Astrocyte of the cerebellum (primary cell): ENCODE measurements around the gene BMP8B.

Experiments
- DNase-seq: peaks from one replicate; pipeline ENCODE4 v3.0.0-alpha.2; 2011; ENCODE audit warnings: low read depth
- H3K4me3 ChIP-seq: 2 replicates; pipeline ENCODE4 v1.5.1; 2011; ENCODE audit warnings: mild to moderate bottlenecking, low read depth, low read length, moderate library complexity
- in situ Hi-C: cut with HindIII; loops from 2 replicates; pipeline ENCODE4 v1.10.0; 2017; ENCODE audit warnings: low sequenced_read_pairs
- TF ChIP-seq, protein P1 (sequence below): IDR thresholded peaks from 2 replicates; pipeline ENCODE4 v1.5.1; 2012; ENCODE audit warnings: low read length, low read depth, moderate library complexity, mild to moderate bottlenecking; ENCODE audit errors: missing control alignments

BMP8B gene

DNA sequence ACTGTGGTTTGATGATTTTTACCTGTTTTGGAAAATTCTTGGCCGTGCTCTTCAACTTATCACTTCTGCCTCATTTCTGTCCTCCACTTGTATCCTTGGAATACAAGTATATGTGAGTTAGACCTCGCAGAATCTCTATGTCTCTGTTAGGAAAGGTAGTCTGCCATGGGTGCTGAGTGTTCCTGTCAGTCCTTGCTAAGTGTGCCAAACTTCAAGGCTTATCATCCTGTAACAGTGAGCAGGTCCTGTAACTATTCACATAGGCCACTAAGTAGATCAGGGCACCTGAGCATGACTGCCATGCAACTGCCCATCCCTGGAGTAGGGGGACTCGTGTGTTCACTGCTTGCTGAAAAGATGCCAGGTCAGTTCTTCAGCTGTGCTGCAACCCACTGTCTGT lies 24.2 kb upstream of the BMP8B start:
- H3K4me3 ChIP-seq, result no peak overlapping the region
- TF ChIP-seq, protein P1, sequence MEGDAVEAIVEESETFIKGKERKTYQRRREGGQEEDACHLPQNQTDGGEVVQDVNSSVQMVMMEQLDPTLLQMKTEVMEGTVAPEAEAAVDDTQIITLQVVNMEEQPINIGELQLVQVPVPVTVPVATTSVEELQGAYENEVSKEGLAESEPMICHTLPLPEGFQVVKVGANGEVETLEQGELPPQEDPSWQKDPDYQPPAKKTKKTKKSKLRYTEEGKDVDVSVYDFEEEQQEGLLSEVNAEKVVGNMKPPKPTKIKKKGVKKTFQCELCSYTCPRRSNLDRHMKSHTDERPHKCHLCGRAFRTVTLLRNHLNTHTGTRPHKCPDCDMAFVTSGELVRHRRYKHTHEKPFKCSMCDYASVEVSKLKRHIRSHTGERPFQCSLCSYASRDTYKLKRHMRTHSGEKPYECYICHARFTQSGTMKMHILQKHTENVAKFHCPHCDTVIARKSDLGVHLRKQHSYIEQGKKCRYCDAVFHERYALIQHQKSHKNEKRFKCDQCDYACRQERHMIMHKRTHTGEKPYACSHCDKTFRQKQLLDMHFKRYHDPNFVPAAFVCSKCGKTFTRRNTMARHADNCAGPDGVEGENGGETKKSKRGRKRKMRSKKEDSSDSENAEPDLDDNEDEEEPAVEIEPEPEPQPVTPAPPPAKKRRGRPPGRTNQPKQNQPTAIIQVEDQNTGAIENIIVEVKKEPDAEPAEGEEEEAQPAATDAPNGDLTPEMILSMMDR, result no peak
- DNase-seq, result no peak
- in situ Hi-C loops, result no loop called here

- H3K4me3 ChIP-seq, result no peak overlapping the region
- in situ Hi-C loops, result loop anchor here (10.0 kb wide), 1 partner anchor 74 kb away; the partner anchor contains the start of gene PPIE
Measured at GRCh38 chr1:39808784-39809517, 20.3 kb upstream of the BMP8B start.

GRCh38 chr1:39805385-39805784 lies 16.7 kb upstream of the BMP8B start:
- H3K4me3 ChIP-seq, result no peak overlapping the region
- TF ChIP-seq, protein P1, result no peak
- in situ Hi-C loops, result loop anchor here (10.0 kb wide), 1 partner anchor 71 kb away; the partner anchor contains the start of gene PPIE
- no peak for DNase-seq

More at GRCh38 chr1:39808784-39809517, 20.3 kb upstream of the BMP8B start:
- DNase-seq, result no peak
- TF ChIP-seq, protein P1, result no peak

GRCh38 chr1:39802496-39803260 lies 14.0 kb upstream of the BMP8B start:
- TF ChIP-seq, protein P1, result no peak
- in situ Hi-C loops, result loop anchor here (5.0 to 10.0 kb wide), 3 partner anchors 35 to 95 kb away; partner anchors contain the start of gene PPIE
- DNase-seq, result no peak
- H3K4me3 ChIP-seq, result no peak overlapping the region

DNA sequence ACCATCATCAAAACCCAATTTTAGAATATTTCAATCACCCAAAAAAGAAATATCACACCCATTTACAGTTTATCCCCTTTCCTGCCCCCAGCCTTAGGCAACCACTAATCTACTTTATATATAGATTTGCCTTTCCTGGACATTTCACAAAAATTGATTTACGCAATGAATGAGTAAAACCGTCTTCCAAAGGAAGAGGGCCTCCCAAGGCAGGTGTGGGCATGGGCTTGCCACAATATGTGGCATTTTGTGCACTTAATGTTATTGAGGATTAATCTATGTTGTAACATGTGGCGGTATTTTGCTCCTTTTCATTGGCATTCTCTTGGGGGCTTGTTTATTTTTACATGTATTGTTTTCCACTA lies 11.8 kb upstream of the BMP8B start:
- H3K4me3 ChIP-seq, result no peak overlapping the region
- in situ Hi-C loops, result loop anchor here (5.0 to 10.0 kb wide), 3 partner anchors 37 to 97 kb away; partner anchors contain the start of gene PPIE
- no peak for DNase-seq
- TF ChIP-seq, protein P1, result no peak

- in situ Hi-C loops, result loop anchor here (5.0 to 10.0 kb wide), 3 partner anchors 37 to 97 kb away; partner anchors contain the start of gene PPIE
- no peak overlapping the region for H3K4me3 ChIP-seq
- DNase-seq, result no peak
- TF ChIP-seq, protein P1, result peak; percentile 65
Measured at GRCh38 chr1:39799770-39800470, 11.3 kb upstream of the BMP8B start.
